MV-4-11 (cell line): ENCODE data around the gene NUP214.

ENCODE experiments used
- DNase-seq: peaks from one replicate; lab custom pipeline; 2025; lab: John Stamatoyannopoulos, UW

NUP214 gene

GRCh38 chr9:131125288-131126058, at the start of gene NUP214:
Gene NUP214, plus strand, starts transcription at chr9:131125586. Its CDS starts 119 bp downstream, at chr9:131125705.
- DNase-seq: peak; percentile 97

GRCh38 chr9:131076347-131077195, 48.8 kb upstream of the NUP214 start:
- DNase-seq: no peak

- no peak for DNase-seq
Measured at GRCh38 chr9:131078427-131079366, 46.7 kb upstream of the NUP214 start.

- DNase-seq: no peak
Measured at GRCh38 chr9:131080589-131080988, 44.8 kb upstream of the NUP214 start.

GRCh38 chr9:131081868-131082267, 43.5 kb upstream of the NUP214 start:
- no peak for DNase-seq

GRCh38 chr9:131082774-131083512, 42.4 kb upstream of the NUP214 start:
- no peak for DNase-seq

GRCh38 chr9:131084661-131085369, 40.6 kb upstream of the NUP214 start:
- peak; percentile 31 for DNase-seq

- no peak for DNase-seq
Measured at GRCh38 chr9:131085370-131086122, 39.8 kb upstream of the NUP214 start.

GRCh38 chr9:131087354-131087893, 38.0 kb upstream of the NUP214 start:
- DNase-seq: no peak

- DNase-seq: no peak
Measured at GRCh38 chr9:131090025-131090787, 35.2 kb upstream of the NUP214 start.

- no peak for DNase-seq
Measured at GRCh38 chr9:131091352-131091992, 33.9 kb upstream of the NUP214 start.

GRCh38 chr9:131092030-131092429, 33.4 kb upstream of the NUP214 start:
- no peak for DNase-seq

- DNase-seq: no peak
Measured at GRCh38 chr9:131092548-131093440, 32.6 kb upstream of the NUP214 start.

- DNase-seq: no peak
Measured at GRCh38 chr9:131094015-131094414, 31.4 kb upstream of the NUP214 start.

- no peak for DNase-seq
Measured at GRCh38 chr9:131094622-131095021, 30.8 kb upstream of the NUP214 start.

GRCh38 chr9:131095666-131096268, 29.6 kb upstream of the NUP214 start:
- no peak for DNase-seq
